A549 (cell line): ENCODE data around the gene ADK. TPM values are rescaled to one million over a fixed set of nuclear protein-coding genes. Genes with fewer than 3 reads are reported as not detected.
A peak's percentile ranks its signal among the peaks of the same experiment; 100 is the strongest.

Experiments
- ATAC-seq, 2 experiments: fragments of 200-7000 bp in 1 of 2; fragments of >200 bp in 1 of 2; cut with Nextera tagmentation in 1 of 2; cut with Tn5 transposase in 1 of 2; 3 replicates each; pipeline versions ENCODE4 v1.8.0 to v1.9.1; 2018 to 2020; ENCODE audit warnings: mild to moderate bottlenecking in 1 of 2, moderate library complexity in 1 of 2
- CTCF ChIA-PET: fragments of 300-600 bp; sonication (Branson Sonifier 250); formaldehyde crosslinking; extraction: SDS; loops from one replicate; lab custom pipeline; 2021; ENCODE audit warnings: antibody characterized with exemption, inconsistent platforms; lab: Yijun Ruan, JAX
- POLR2A ChIA-PET: fragments of 350-600 bp; formaldehyde crosslinking; extraction: SDS; loops from one replicate; lab custom pipeline; 2021; ENCODE audit warnings: antibody characterized with exemption, inconsistent platforms; lab: Yijun Ruan, JAX
- DNase-seq, 2 experiments: peaks; one replicate each; pipeline versions ENCODE4 v3.0.0 to v3.0.0-alpha.2; 2011 to 2016; ENCODE audit warnings: low read depth in 1 of 2, low spot score in 1 of 2
- FAIRE-seq: peaks from 2 replicates; lab custom pipeline; 2011; peaks lifted over from hg19 to GRCh38; lab: Jason Lieb, UNC
- H3K27ac ChIP-seq, 2 experiments: fragments of >200 bp; sonication (Bioruptor Twin); formaldehyde crosslinking; 3 replicates each; pipeline ENCODE4 v1.5.1; 2016 to 2017
- H3K4me1 ChIP-seq: fragments of >200 bp; sonication (Bioruptor Twin); formaldehyde crosslinking; 3 replicates; pipeline ENCODE4 v1.6.1; 2016
- H3K4me2 ChIP-seq: fragments of >200 bp; sonication (Bioruptor Twin); formaldehyde crosslinking; 3 replicates; pipeline ENCODE4 v1.6.1; 2016
- H3K4me3 ChIP-seq: fragments of >200 bp; sonication (Bioruptor Twin); formaldehyde crosslinking; 3 replicates; pipeline ENCODE4 v1.5.1; 2016
- H3K9me3 ChIP-seq: fragments of >200 bp; sonication (Bioruptor Twin); formaldehyde crosslinking; 3 replicates; pipeline ENCODE4 v1.6.1; 2016
- CBX8 ChIP-seq: fragments of 200-600 bp; sonication (generic); IDR thresholded peaks from 2 replicates; pipeline ENCODE4 v1.6.1; 2016
- CHD2 ChIP-seq: fragments of 150-350 bp; IDR thresholded peaks from 2 replicates; pipeline ENCODE4 v1.6.1; 2014; ENCODE audit warnings: low read length; ENCODE audit not compliant: partially characterized antibody
- EHMT2 ChIP-seq: fragments of 200-600 bp; sonication (generic); IDR thresholded peaks from 2 replicates; pipeline ENCODE4 v1.6.1; 2016; ENCODE audit warnings: antibody characterized with exemption, low read depth, mild to moderate bottlenecking, moderate library complexity
- ESRRA ChIP-seq: fragments of 150-350 bp; IDR thresholded peaks from 2 replicates; pipeline ENCODE4 v1.6.1; 2014; ENCODE audit warnings: mild to moderate bottlenecking, low read length, borderline replicate concordance
- HDAC2 ChIP-seq: fragments of 200-600 bp; sonication (generic); IDR thresholded peaks from 2 replicates; pipeline ENCODE4 v1.6.1; 2016
- HEYL ChIP-seq: fragments of 250-450 bp; sonication (Bioruptor Pico); IDR thresholded peaks from 2 replicates; pipeline ENCODE4 v1.8.0; 2021; ENCODE audit warnings: mild to moderate bottlenecking, moderate library complexity
- HOXB5 ChIP-seq: fragments of 250-450 bp; sonication (Bioruptor Pico); IDR thresholded peaks from 2 replicates; pipeline ENCODE4 v1.5.0; 2020; ENCODE audit warnings: mild to moderate bottlenecking, moderate library complexity
- KDM1A ChIP-seq: fragments of 200-600 bp; sonication (generic); IDR thresholded peaks from 2 replicates; pipeline ENCODE4 v1.6.1; 2016; ENCODE audit warnings: low read depth, mild to moderate bottlenecking
- KDM5A ChIP-seq: fragments of 200-600 bp; sonication (generic); IDR thresholded peaks from 2 replicates; pipeline ENCODE4 v1.6.1; 2016; ENCODE audit warnings: antibody characterized with exemption, mild to moderate bottlenecking
- MAZ ChIP-seq: fragments of 150-350 bp; IDR thresholded peaks from 2 replicates; pipeline ENCODE4 v1.6.1; 2014; ENCODE audit warnings: antibody characterized with exemption, low read depth, low read length, borderline replicate concordance
- NFE2L2 ChIP-seq: fragments of 150-350 bp; conservative IDR thresholded peaks from 2 replicates; pipeline ENCODE4 v1.6.1; 2014; ENCODE audit warnings: low read length
- NR3C1 ChIP-seq: fragments of >200 bp; sonication (Bioruptor Twin); formaldehyde crosslinking; IDR thresholded peaks from 3 replicates; pipeline ENCODE4 v1.6.1; 2017
- POLR2AphosphoS2 ChIP-seq: conservative IDR thresholded peaks from 2 replicates; pipeline ENCODE4 v1.6.1; 2012; ENCODE audit warnings: low read length, improper control_type of control experiment, inconsistent platforms
- RAD21 ChIP-seq, 2 experiments: fragments of >200 bp in 1 of 2; sonication (Bioruptor Twin) in 1 of 2; formaldehyde crosslinking in 1 of 2; IDR thresholded peaks in 1 of 2; conservative IDR thresholded peaks in 1 of 2; 2 replicates in 1 of 2; 3 replicates in 1 of 2; pipeline ENCODE4 v1.6.1; 2012 to 2018; ENCODE audit warnings: inconsistent platforms in 1 of 2
- RCOR1 ChIP-seq: fragments of 150-350 bp; IDR thresholded peaks from 2 replicates; pipeline ENCODE4 v1.6.1; 2014; ENCODE audit warnings: antibody characterized with exemption, low read length, low read depth
- RNF2 ChIP-seq: fragments of 200-600 bp; sonication (generic); IDR thresholded peaks from 2 replicates; pipeline ENCODE4 v1.6.1; 2016; ENCODE audit warnings: low read depth, mild to moderate bottlenecking, antibody characterized with exemption, moderate library complexity, borderline replicate concordance
- SMC3 ChIP-seq: fragments of >200 bp; sonication (Bioruptor Twin); formaldehyde crosslinking; IDR thresholded peaks from 3 replicates; pipeline ENCODE4 v1.6.1; 2018; ENCODE audit warnings: inconsistent platforms
- TP53 ChIP-seq: fragments of 250-450 bp; sonication (Bioruptor Pico); IDR thresholded peaks from 2 replicates; pipeline ENCODE4 v1.5.0; 2021; ENCODE audit warnings: mild to moderate bottlenecking, moderate library complexity
- WGBS: methylation state at CpG from one replicate; pipeline ENCODE4 v1.1.6; 2017; ENCODE audit errors: missing lambda C conversion rate; 5-methylcytosine and 5-hydroxymethylcytosine counted together
- polyA plus RNA-seq, 4 experiments: library from polyadenylated mRNA; depleted of rRNA in 3 of 4; stranded (reverse); fragments of >200 nt; fragmentation: RNase III in 1 of 4; extraction: RNeasy Plus Mini Kit Qiagen cat#74134 plus additional on column Dnase treatment in 1 of 4; gene quantifications; 2 replicates in 3 of 4; 3 replicates in 1 of 4; pipeline ENCODE4 v1.2.3, GENCODE V29; 2011 to 2017
- TF ChIP-seq, protein P1 (sequence below): fragments of 200-600 bp; sonication (generic); IDR thresholded peaks from 2 replicates; pipeline ENCODE4 v1.6.1; 2016; ENCODE audit warnings: antibody characterized with exemption, mild to moderate bottlenecking, moderate library complexity
- TF ChIP-seq, protein P2 (sequence below): fragments of >200 bp; sonication (Bioruptor Twin); formaldehyde crosslinking; IDR thresholded peaks from 3 replicates; pipeline ENCODE4 v1.5.1; 2016
- TF ChIP-seq, protein P3 (sequence below): IDR thresholded peaks from 2 replicates; pipeline ENCODE4 v1.6.1; 2012
- TF ChIP-seq, protein P4 (sequence below): IDR thresholded peaks from 2 replicates; pipeline ENCODE4 v1.6.1; 2012; ENCODE audit warnings: low read depth, borderline replicate concordance

The ADK gene
- polyA plus RNA-seq, 2 of the 4 experiments (the other 2 are of a cell fraction), result 35.8 to 40.7 TPM

DNA sequence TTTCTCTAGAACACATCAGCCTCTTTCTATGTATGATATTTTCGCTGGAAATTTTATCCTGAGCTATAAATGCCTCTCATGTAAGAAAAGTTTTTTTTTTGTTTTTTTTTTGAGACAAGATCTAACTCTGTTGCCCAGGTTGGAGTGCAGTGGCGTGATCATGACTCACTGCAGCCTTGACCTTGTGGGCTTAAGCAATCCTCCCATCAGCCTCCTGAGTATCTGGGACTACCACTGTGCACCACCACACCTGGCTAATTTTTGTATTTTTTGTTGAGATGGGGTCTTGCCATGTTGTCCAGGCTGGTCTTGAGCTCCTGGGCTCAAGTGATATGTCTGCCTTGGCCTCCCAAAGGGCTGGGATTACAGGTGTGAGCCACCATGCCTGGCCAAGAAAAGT lies 80.4 kb downstream of the ADK start (continued):
- TF ChIP-seq, protein P1, sequence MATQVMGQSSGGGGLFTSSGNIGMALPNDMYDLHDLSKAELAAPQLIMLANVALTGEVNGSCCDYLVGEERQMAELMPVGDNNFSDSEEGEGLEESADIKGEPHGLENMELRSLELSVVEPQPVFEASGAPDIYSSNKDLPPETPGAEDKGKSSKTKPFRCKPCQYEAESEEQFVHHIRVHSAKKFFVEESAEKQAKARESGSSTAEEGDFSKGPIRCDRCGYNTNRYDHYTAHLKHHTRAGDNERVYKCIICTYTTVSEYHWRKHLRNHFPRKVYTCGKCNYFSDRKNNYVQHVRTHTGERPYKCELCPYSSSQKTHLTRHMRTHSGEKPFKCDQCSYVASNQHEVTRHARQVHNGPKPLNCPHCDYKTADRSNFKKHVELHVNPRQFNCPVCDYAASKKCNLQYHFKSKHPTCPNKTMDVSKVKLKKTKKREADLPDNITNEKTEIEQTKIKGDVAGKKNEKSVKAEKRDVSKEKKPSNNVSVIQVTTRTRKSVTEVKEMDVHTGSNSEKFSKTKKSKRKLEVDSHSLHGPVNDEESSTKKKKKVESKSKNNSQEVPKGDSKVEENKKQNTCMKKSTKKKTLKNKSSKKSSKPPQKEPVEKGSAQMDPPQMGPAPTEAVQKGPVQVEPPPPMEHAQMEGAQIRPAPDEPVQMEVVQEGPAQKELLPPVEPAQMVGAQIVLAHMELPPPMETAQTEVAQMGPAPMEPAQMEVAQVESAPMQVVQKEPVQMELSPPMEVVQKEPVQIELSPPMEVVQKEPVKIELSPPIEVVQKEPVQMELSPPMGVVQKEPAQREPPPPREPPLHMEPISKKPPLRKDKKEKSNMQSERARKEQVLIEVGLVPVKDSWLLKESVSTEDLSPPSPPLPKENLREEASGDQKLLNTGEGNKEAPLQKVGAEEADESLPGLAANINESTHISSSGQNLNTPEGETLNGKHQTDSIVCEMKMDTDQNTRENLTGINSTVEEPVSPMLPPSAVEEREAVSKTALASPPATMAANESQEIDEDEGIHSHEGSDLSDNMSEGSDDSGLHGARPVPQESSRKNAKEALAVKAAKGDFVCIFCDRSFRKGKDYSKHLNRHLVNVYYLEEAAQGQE, result no peak
- no peak for TF ChIP-seq NR3C1
- TF ChIP-seq HEYL (CRISPR knock-in tag), result no peak
- no peak for TF ChIP-seq KDM1A
- TF ChIP-seq RNF2, result no peak

DNA sequence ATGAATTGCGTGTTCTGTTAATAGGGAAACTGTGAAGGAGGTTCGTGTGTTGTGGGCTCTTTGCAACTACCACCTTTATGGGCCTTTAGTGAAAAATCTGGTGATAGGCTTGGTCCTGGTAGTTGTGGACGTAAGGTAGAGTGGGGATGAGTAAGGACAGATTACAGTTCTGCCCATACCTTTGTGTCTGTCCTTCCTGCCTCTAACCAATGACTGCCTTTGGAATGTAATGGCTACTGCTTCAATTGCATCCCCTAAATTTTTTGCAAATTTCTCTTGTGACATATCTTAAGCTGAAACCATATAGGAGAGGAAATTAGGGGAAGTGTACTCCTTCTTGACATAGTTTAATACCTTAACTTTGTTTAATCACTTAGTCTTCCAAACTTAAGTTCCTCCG lies 82.3 kb downstream of the ADK start:
- whole genome bisulfite sequencing, result 78% methylated on average over 4 of the region's 4 CpGs
- ChIA-PET POLR2A (interaction anchor here (1.8 kb wide), 1 partner anchor 82 kb away, joined by 5 read pairs; the partner anchor contains the start of genes ADK and AP3M1), CTCF (interaction anchor here (1.2 to 2.9 kb wide), 5 partner anchors 11 to 90 kb away, joined by 3 to 14 read pairs (median 4); no protein-coding TSS in a partner anchor)
- Histone ChIP-seq H3K4me2 (no peak overlapping the region), H3K27ac (no peak overlapping the region), H3K9me3 (no peaks in the 10 kb centered on the region), H3K4me3 (no peak overlapping the region), H3K4me1 (peaks cover 16% of the 10 kb centered on the region)
- TF ChIP-seq, protein P2, sequence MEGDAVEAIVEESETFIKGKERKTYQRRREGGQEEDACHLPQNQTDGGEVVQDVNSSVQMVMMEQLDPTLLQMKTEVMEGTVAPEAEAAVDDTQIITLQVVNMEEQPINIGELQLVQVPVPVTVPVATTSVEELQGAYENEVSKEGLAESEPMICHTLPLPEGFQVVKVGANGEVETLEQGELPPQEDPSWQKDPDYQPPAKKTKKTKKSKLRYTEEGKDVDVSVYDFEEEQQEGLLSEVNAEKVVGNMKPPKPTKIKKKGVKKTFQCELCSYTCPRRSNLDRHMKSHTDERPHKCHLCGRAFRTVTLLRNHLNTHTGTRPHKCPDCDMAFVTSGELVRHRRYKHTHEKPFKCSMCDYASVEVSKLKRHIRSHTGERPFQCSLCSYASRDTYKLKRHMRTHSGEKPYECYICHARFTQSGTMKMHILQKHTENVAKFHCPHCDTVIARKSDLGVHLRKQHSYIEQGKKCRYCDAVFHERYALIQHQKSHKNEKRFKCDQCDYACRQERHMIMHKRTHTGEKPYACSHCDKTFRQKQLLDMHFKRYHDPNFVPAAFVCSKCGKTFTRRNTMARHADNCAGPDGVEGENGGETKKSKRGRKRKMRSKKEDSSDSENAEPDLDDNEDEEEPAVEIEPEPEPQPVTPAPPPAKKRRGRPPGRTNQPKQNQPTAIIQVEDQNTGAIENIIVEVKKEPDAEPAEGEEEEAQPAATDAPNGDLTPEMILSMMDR, result no peak
- TF ChIP-seq, protein P3, sequence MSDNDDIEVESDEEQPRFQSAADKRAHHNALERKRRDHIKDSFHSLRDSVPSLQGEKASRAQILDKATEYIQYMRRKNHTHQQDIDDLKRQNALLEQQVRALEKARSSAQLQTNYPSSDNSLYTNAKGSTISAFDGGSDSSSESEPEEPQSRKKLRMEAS, result no peak
- TF ChIP-seq RCOR1, result no peak
- no peak for ATAC-seq
- FAIRE-seq, result peak; percentile 79
- DNase-seq, result no peak

DNA sequence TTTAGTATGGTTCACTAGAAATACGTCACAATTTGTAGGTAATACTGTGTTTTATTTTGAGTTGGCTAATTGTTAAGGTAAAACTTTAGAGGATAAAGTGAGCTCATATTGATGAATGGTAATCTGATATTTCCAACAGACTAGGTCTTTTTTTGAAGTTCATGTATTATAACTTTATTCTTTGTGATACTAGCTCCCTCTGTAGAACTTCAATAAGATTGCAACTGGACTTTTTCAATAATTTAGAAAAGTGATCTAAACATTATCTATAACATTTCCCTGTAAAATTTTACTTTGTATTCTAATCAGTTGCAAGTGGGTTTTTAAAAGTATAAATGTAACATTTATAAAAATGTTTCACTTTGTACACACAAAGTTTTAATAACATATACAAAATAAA lies 83.5 kb downstream of the ADK start:
- WGBS, result 33% methylated on average over 1 of the region's 1 CpG
- ATAC-seq (no peak), DNase-seq (no peak), FAIRE-seq (peak; percentile 98)
- POLR2A ChIA-PET, result interaction anchor here (1.8 kb wide), 1 partner anchor 84 kb away, joined by 5 read pairs; the partner anchor contains the start of genes ADK and AP3M1
- CTCF ChIA-PET, result interaction anchor here (0.6 to 2.9 kb wide), 23 partner anchors 9 to 989 kb away, joined by 3 to 14 read pairs (median 4); partner anchors contain the start of gene AP3M1
- Histone ChIP-seq H3K27ac (no peak overlapping the region), H3K9me3 (no peaks in the 10 kb centered on the region), H3K4me3 (no peak overlapping the region), H3K4me1 (peaks cover 9% of the 10 kb centered on the region), H3K4me2 (no peak overlapping the region)
- TF ChIP-seq NFE2L2, result no peak
- no peak for TF ChIP-seq ESRRA
- no peak for TF ChIP-seq TP53 (CRISPR knock-in tag)
- TF ChIP-seq HOXB5 (CRISPR knock-in tag), result no peak
- no peak for TF ChIP-seq HDAC2
- TF ChIP-seq RNF2, result no peak
- TF ChIP-seq, protein P4, sequence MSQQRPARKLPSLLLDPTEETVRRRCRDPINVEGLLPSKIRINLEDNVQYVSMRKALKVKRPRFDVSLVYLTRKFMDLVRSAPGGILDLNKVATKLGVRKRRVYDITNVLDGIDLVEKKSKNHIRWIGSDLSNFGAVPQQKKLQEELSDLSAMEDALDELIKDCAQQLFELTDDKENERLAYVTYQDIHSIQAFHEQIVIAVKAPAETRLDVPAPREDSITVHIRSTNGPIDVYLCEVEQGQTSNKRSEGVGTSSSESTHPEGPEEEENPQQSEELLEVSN, result no peak
- no peak for TF ChIP-seq KDM5A
- TF ChIP-seq, protein P2, result peak; percentile 54; the same call in 2 of the 3 replicates
- TF ChIP-seq POLR2AphosphoS2, result no peak
- TF ChIP-seq, protein P1, result no peak
- TF ChIP-seq CHD2, result no peak
- no peak for TF ChIP-seq EHMT2
- no peak for TF ChIP-seq MAZ
- TF ChIP-seq SMC3, result peak; percentile 52
- TF ChIP-seq CBX8, result no peak
- TF ChIP-seq RAD21 (conservative IDR thresholded peaks at IDR 0.05 in 1 of 2, IDR thresholded peaks at IDR 0.05 in 1 of 2), result peak; percentile 60 to 74
